ENCODE data around the gene PTPN9.

PTPN9 gene

GRCh38 chr15:75420698-75421097 lies 158.4 kb downstream of the PTPN9 start:
- peaks cover 30% of the 10 kb centered on the region; the same call in 1 of the 2 replicates for H3K36me3 ChIP-seq (ENCODE audit: low read length)
- peaks cover 16% of the 10 kb centered on the region for H3K79me2 ChIP-seq (ENCODE audit: insufficient read depth, low read length)
- no peak overlapping the region for H2AFZ ChIP-seq (ENCODE audit: low read depth, low read length, severe bottlenecking)
- H3K4me3 ChIP-seq (ENCODE audit: insufficient read depth, low read length, poor library complexity, severe bottlenecking) = no peak overlapping the region
- 0 out of 2 replicates have a peak, but pooled peaks cover 3% of the 10 kb centered on the region for H4K20me1 ChIP-seq (ENCODE audit: low read depth, low read length)
- TF ChIP-seq CTCF (IDR thresholded peaks at IDR 0.05; ENCODE audit: insufficient read depth, low read length, poor library complexity, severe bottlenecking) (no peak), EZH2phosphoT487 (conservative IDR thresholded peaks at IDR 0.05; ENCODE audit: low read length) (no peak)
- H3K9ac ChIP-seq (ENCODE audit: low read length) = no peak overlapping the region
- no peaks in the 10 kb centered on the region for H3F3A ChIP-seq (ENCODE audit: insufficient read depth)
- H3K27me3 ChIP-seq (ENCODE audit: low read length) = no peaks in the 10 kb centered on the region
- no peaks in the 10 kb centered on the region for H3K9me3 ChIP-seq (ENCODE audit: insufficient read depth, low read length)
- H3K9me2 ChIP-seq (replicated peaks; ENCODE audit: insufficient read depth, low read length) = no peaks in the 10 kb centered on the region
- no peak overlapping the region for H3K27ac ChIP-seq (ENCODE audit: low read depth, low read length)
- no peak overlapping the region for H3K4me2 ChIP-seq (ENCODE audit: low read depth, low read length, poor library complexity, severe bottlenecking)

- H3K4me2 ChIP-seq (ENCODE audit: low read depth, low read length, poor library complexity, severe bottlenecking) = no peak overlapping the region
- H3K4me3 ChIP-seq (ENCODE audit: insufficient read depth, low read length, poor library complexity, severe bottlenecking) = no peak overlapping the region
- no peak overlapping the region for H3K27ac ChIP-seq (ENCODE audit: low read depth, low read length)
- H3K9ac ChIP-seq (ENCODE audit: low read length) = no peak overlapping the region
- TF ChIP-seq EZH2phosphoT487 (conservative IDR thresholded peaks at IDR 0.05; ENCODE audit: low read length) (no peak), CTCF (IDR thresholded peaks at IDR 0.05; ENCODE audit: insufficient read depth, low read length, poor library complexity, severe bottlenecking) (no peak)
- no peaks in the 10 kb centered on the region for H3F3A ChIP-seq (ENCODE audit: insufficient read depth)
- H3K27me3 ChIP-seq (ENCODE audit: low read length) = no peaks in the 10 kb centered on the region
- H3K9me3 ChIP-seq (ENCODE audit: insufficient read depth, low read length) = no peaks in the 10 kb centered on the region
- H3K36me3 ChIP-seq (ENCODE audit: low read length) = peaks cover 31% of the 10 kb centered on the region; the same call in 1 of the 2 replicates
- H4K20me1 ChIP-seq (ENCODE audit: low read depth, low read length) = no peaks in the 10 kb centered on the region
- H2AFZ ChIP-seq (ENCODE audit: low read depth, low read length, severe bottlenecking) = no peak overlapping the region
- 0 out of 2 replicates have a peak, but pooled peaks cover 3% of the 10 kb centered on the region for H3K79me2 ChIP-seq (ENCODE audit: insufficient read depth, low read length)
- H3K9me2 ChIP-seq (replicated peaks; ENCODE audit: insufficient read depth, low read length) = no peaks in the 10 kb centered on the region
These were observed 162.5 kb downstream of the PTPN9 start for GRCh38 chr15:75416584-75416983.

Data from SU-DHL-6 (cell line).